ENCODE data around the gene BTLA.

The BTLA gene

DNA sequence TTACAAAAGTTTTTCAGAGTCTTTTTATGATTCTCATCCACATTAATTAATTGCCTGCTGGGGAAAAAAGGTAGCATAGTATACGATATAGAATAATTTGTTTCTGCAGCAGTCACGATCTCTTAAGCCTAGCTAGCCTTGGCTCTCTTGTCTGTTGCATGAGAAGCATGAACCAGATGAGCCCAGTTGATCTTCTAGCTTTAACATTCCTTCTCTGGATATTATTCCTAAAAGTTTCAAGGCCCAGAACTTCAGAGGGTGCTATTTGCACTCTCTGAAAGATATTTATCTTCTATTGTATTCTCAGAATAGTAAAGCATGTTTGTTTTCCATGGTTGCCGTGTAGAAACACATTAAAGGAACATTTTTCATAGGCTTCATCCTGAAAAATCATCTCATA is 69.3 kb downstream of the BTLA start:
- Histone ChIP-seq H3K36me3 (ENCODE audit: control insufficient read depth in 2 of 2, insufficient read depth in 1 of 2, low read length in 2 of 2) (no peaks in the 10 kb centered on the region), H3K27ac (ENCODE audit: extremely low read depth, low read depth, low read length) (no peak overlapping the region), H3K4me3 (ENCODE audit: low read depth, low read length) (no peak overlapping the region), H3K9me3 (ENCODE audit: control insufficient read depth, insufficient read depth, low read depth, low read length) (no peaks in the 10 kb centered on the region), H3K4me1 (ENCODE audit: control insufficient read depth, insufficient read depth, low read length) (no peaks in the 10 kb centered on the region)
- ChIA-PET CTCF (no interaction called here), POLR2A (no interaction called here)
- TF ChIP-seq, protein P1, sequence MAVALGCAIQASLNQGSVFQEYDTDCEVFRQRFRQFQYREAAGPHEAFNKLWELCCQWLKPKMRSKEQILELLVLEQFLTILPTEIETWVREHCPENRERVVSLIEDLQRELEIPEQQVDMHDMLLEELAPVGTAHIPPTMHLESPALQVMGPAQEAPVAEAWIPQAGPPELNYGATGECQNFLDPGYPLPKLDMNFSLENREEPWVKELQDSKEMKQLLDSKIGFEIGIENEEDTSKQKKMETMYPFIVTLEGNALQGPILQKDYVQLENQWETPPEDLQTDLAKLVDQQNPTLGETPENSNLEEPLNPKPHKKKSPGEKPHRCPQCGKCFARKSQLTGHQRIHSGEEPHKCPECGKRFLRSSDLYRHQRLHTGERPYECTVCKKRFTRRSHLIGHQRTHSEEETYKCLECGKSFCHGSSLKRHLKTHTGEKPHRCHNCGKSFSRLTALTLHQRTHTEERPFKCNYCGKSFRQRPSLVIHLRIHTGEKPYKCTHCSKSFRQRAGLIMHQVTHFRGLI (tag by site-specific recombination; IDR thresholded peaks at IDR 0.05): no peak
- TF ChIP-seq ZNF768 (tag by site-specific recombination; IDR thresholded peaks at IDR 0.05) (no peak), ZNF837 (tag by site-specific recombination; IDR thresholded peaks at IDR 0.05) (no peak), ZNF169 (tag by site-specific recombination; IDR thresholded peaks at IDR 0.05) (no peak)

DNA sequence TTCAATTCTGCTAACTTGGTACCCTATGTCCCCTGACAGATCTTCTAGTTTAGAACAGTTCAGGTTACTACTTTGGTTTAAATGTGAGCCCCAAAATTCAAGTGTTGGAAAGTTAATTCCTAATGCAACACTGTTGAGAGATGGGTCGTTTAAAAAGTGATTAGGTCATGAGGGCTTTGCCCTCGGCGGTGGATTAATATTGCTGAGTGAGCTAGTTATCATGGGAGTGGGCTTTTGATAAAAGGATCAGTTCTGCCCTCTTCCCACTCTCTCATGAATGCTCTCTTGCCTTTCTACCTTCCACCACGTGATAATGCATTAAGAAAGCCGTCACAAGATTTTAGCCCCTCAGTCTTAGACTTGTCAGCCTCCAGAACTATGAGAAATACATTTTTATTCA is 72.1 kb downstream of the BTLA start:
- H3K27ac ChIP-seq (ENCODE audit: extremely low read depth, low read depth, low read length): no peak overlapping the region
- no peaks in the 10 kb centered on the region for H3K4me1 ChIP-seq (ENCODE audit: control insufficient read depth, insufficient read depth, low read length)
- POLR2A ChIA-PET: no interaction called here
- TF ChIP-seq, protein P2, sequence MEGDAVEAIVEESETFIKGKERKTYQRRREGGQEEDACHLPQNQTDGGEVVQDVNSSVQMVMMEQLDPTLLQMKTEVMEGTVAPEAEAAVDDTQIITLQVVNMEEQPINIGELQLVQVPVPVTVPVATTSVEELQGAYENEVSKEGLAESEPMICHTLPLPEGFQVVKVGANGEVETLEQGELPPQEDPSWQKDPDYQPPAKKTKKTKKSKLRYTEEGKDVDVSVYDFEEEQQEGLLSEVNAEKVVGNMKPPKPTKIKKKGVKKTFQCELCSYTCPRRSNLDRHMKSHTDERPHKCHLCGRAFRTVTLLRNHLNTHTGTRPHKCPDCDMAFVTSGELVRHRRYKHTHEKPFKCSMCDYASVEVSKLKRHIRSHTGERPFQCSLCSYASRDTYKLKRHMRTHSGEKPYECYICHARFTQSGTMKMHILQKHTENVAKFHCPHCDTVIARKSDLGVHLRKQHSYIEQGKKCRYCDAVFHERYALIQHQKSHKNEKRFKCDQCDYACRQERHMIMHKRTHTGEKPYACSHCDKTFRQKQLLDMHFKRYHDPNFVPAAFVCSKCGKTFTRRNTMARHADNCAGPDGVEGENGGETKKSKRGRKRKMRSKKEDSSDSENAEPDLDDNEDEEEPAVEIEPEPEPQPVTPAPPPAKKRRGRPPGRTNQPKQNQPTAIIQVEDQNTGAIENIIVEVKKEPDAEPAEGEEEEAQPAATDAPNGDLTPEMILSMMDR (tag by site-specific recombination; IDR thresholded peaks at IDR 0.05): no peak
- TF ChIP-seq ZNF404 (tag by site-specific recombination; IDR thresholded peaks at IDR 0.05) (no peak), ZNF354C (tag by site-specific recombination; IDR thresholded peaks at IDR 0.05; ENCODE audit: borderline replicate concordance, low read depth) (no peak), ZBTB11 (tag by site-specific recombination; conservative IDR thresholded peaks at IDR 0.05; ENCODE audit: low read depth) (no peak), AEBP2 (tag by site-specific recombination; IDR thresholded peaks at IDR 0.05; ENCODE audit: borderline replicate concordance) (no peak), ZNF571 (tag by site-specific recombination; IDR thresholded peaks at IDR 0.05) (no peak), ZNF596 (tag by site-specific recombination; IDR thresholded peaks at IDR 0.05) (no peak), ZSCAN23 (tag by site-specific recombination; IDR thresholded peaks at IDR 0.05) (no peak), ZBTB26 (tag by site-specific recombination; optimal IDR thresholded peaks at IDR 0.05) (no peak), BCL6B (tag by site-specific recombination; IDR thresholded peaks at IDR 0.05) (no peak), TRIM28 (IDR thresholded peaks at IDR 0.05; ENCODE audit: borderline replicate concordance, low read length) (no peak), ZNF777 (tag by site-specific recombination; IDR thresholded peaks at IDR 0.05; ENCODE audit: borderline replicate concordance) (no peak), ZNF114 (tag by site-specific recombination; IDR thresholded peaks at IDR 0.05) (no peak), ZNF791 (tag by site-specific recombination; IDR thresholded peaks at IDR 0.05) (no peak), PRDM1 (tag by site-specific recombination; IDR thresholded peaks at IDR 0.05) (no peak)
- no peaks in the 10 kb centered on the region for H3K9me3 ChIP-seq (ENCODE audit: control insufficient read depth, insufficient read depth, low read depth, low read length)
- CTCF ChIA-PET: no interaction called here
- H3K36me3 ChIP-seq (ENCODE audit: control insufficient read depth in 2 of 2, insufficient read depth in 1 of 2, low read length in 2 of 2): no peaks in the 10 kb centered on the region
- no peak overlapping the region for H3K4me3 ChIP-seq (ENCODE audit: low read depth, low read length)
